Parathyroid adenoma (tissue), 2 donors: ENCODE results near the gene SIRT2.

ENCODE experiments used
- H2AFZ ChIP-seq: fragments of 300-600 bp; sonication (generic); one replicate; pipeline ENCODE4 v1.7.0; 2017; ENCODE audit warnings: antibody characterized with exemption, mild to moderate bottlenecking
- H3K27ac ChIP-seq: fragments of 300-600 bp; sonication (generic); one replicate; pipeline ENCODE4 v1.7.0; 2017
- H3K27me3 ChIP-seq: fragments of 300-600 bp; sonication (generic); one replicate; pipeline ENCODE4 v1.7.0; 2017; ENCODE audit warnings: low read length; ENCODE audit not compliant: control insufficient read depth, insufficient read depth
- H3K36me3 ChIP-seq: fragments of 300-600 bp; sonication (generic); one replicate; pipeline ENCODE4 v1.7.0; 2017; ENCODE audit warnings: low read length; ENCODE audit not compliant: control insufficient read depth, insufficient read depth
- H3K4me1 ChIP-seq: fragments of 300-600 bp; sonication (generic); one replicate; pipeline ENCODE4 v1.7.0; 2017; ENCODE audit warnings: control low read depth
- H3K4me2 ChIP-seq: fragments of 300-600 bp; sonication (generic); one replicate; pipeline ENCODE4 v1.7.0; 2017; ENCODE audit warnings: low read length
- H3K4me3 ChIP-seq: fragments of 300-600 bp; sonication (generic); one replicate; pipeline ENCODE4 v1.7.0; 2017; ENCODE audit warnings: low read depth, low read length
- H3K79me2 ChIP-seq: fragments of 300-600 bp; sonication (generic); one replicate; pipeline ENCODE4 v1.7.0; 2017; ENCODE audit warnings: control low read depth
- H3K9ac ChIP-seq: fragments of 300-600 bp; sonication (generic); one replicate; pipeline ENCODE4 v1.7.0; 2017; ENCODE audit warnings: mild to moderate bottlenecking
- H3K9me3 ChIP-seq: fragments of 300-600 bp; sonication (generic); one replicate; pipeline ENCODE4 v1.7.0; 2017; ENCODE audit warnings: low read length; ENCODE audit not compliant: control insufficient read depth
- TF ChIP-seq, protein P1 (sequence below): fragments of 300-600 bp; sonication (generic); IDR thresholded peaks from one replicate; pipeline ENCODE4 v1.7.0; 2017; ENCODE audit warnings: antibody characterized with exemption, mild to moderate bottlenecking
- donor health status: primary hyperparathyroidism.

SIRT2 gene

DNA sequence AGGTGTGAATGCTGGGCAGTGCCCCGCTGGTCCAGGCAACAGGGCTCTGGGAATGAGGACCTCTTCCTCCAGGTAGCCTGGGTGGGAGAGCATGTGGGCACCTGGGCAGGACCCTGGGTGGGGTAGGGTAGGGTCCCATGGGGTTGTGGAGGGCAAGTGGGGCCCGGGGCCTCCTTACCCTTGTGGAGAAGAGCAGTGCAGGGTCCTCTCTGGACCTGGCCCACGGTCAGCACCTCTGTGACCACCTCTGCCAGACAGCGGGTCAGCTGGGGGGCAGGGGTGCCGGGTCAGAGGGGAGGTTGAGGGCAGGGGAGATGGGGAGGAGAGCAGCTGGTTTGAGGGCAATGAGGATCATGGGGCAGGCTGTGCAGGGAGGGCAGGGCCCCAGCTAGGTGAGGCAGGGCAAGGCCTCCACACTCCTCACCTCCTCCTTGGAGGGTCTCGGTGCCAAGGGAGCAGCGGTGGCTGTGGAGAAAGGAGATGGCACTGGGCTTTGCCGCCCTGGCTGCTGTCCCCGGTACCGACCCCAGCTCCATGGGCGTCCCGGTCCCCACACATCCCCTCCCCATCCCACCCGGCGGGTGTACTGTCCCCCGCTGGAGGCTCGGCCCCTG is 12.1 kb upstream of the SIRT2 start:
- no peak overlapping the region for H3K4me2 ChIP-seq
- no peaks in the 10 kb centered on the region for H3K27me3 ChIP-seq
- no peaks in the 10 kb centered on the region for H3K9me3 ChIP-seq
- H3K79me2 ChIP-seq: no peaks in the 10 kb centered on the region
- H3K4me1 ChIP-seq: no peaks in the 10 kb centered on the region
- no peak overlapping the region for H3K27ac ChIP-seq
- TF ChIP-seq, protein P1, sequence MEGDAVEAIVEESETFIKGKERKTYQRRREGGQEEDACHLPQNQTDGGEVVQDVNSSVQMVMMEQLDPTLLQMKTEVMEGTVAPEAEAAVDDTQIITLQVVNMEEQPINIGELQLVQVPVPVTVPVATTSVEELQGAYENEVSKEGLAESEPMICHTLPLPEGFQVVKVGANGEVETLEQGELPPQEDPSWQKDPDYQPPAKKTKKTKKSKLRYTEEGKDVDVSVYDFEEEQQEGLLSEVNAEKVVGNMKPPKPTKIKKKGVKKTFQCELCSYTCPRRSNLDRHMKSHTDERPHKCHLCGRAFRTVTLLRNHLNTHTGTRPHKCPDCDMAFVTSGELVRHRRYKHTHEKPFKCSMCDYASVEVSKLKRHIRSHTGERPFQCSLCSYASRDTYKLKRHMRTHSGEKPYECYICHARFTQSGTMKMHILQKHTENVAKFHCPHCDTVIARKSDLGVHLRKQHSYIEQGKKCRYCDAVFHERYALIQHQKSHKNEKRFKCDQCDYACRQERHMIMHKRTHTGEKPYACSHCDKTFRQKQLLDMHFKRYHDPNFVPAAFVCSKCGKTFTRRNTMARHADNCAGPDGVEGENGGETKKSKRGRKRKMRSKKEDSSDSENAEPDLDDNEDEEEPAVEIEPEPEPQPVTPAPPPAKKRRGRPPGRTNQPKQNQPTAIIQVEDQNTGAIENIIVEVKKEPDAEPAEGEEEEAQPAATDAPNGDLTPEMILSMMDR: no peak
- no peak overlapping the region for H2AFZ ChIP-seq
- H3K4me3 ChIP-seq: no peak overlapping the region
- H3K36me3 ChIP-seq: no peaks in the 10 kb centered on the region
- H3K9ac ChIP-seq: no peak overlapping the region

GRCh38 chr19:38910488-38910887 is 11.1 kb upstream of the SIRT2 start:
- Histone ChIP-seq H3K4me2 (no peak overlapping the region), H3K36me3 (no peaks in the 10 kb centered on the region), H3K27ac (no peak overlapping the region), H3K9me3 (no peaks in the 10 kb centered on the region), H3K4me3 (no peak overlapping the region), H3K27me3 (no peaks in the 10 kb centered on the region), H2AFZ (no peak overlapping the region), H3K4me1 (no peaks in the 10 kb centered on the region), H3K79me2 (no peaks in the 10 kb centered on the region), H3K9ac (no peak overlapping the region)
- TF ChIP-seq, protein P1: no peak

GRCh38 chr19:38908911-38909310 is 9.5 kb upstream of the SIRT2 start:
- Histone ChIP-seq H3K9me3 (no peaks in the 10 kb centered on the region), H3K4me2 (no peak overlapping the region), H3K27ac (no peak overlapping the region), H2AFZ (no peak overlapping the region), H3K9ac (no peak overlapping the region), H3K4me3 (no peak overlapping the region), H3K27me3 (no peaks in the 10 kb centered on the region), H3K79me2 (no peaks in the 10 kb centered on the region), H3K36me3 (no peaks in the 10 kb centered on the region), H3K4me1 (no peaks in the 10 kb centered on the region)
- TF ChIP-seq, protein P1: no peak

DNA sequence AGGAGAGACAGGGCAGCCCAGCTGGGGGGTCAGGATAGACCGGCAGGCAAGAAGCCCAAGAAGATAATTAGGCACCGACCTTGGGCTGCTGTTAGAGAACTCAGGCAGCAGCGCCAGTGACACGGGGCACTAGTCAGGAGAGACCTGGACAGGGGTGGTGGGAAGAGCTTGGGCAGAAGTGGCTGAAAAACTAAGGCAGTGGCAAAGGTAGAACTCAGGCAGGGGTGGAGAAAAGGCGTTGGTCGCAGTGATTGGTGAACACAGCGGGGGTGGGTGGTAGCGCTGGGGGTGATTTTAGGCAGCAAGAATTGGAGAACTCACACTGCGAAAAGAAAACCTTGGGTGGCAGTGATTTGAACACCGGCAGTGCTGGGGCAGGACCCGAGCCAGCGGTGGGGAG is 8.3 kb upstream of the SIRT2 start:
- no peak overlapping the region for H2AFZ ChIP-seq

GRCh38 chr19:38907227-38907626 is 7.8 kb upstream of the SIRT2 start:
- Histone ChIP-seq H3K79me2 (peaks cover 3% of the 10 kb centered on the region), H3K4me3 (no peak overlapping the region), H3K4me1 (no peaks in the 10 kb centered on the region), H3K36me3 (no peaks in the 10 kb centered on the region), H3K27ac (no peak overlapping the region), H3K27me3 (no peaks in the 10 kb centered on the region), H3K9ac (no peak overlapping the region), H3K9me3 (no peaks in the 10 kb centered on the region), H3K4me2 (no peak overlapping the region), H2AFZ (no peak overlapping the region)
- TF ChIP-seq, protein P1: no peak

More for the DNA sequence above, 8.3 kb upstream of the SIRT2 start:
- H3K27me3 ChIP-seq: no peaks in the 10 kb centered on the region
- H3K79me2 ChIP-seq: peaks cover 3% of the 10 kb centered on the region
- H3K27ac ChIP-seq: no peak overlapping the region
- no peak overlapping the region for H3K9ac ChIP-seq
- no peaks in the 10 kb centered on the region for H3K9me3 ChIP-seq
- no peak overlapping the region for H3K4me2 ChIP-seq
- TF ChIP-seq, protein P1: no peak
- H3K4me1 ChIP-seq: no peaks in the 10 kb centered on the region
- H3K4me3 ChIP-seq: no peak overlapping the region
- H3K36me3 ChIP-seq: no peaks in the 10 kb centered on the region
